CD4-positive, alpha-beta T cell treated with Interleukin-17A for 4 hours (primary cell): ENCODE results near the gene PSTPIP1.

Experiments used
- DNase-seq: peaks from one replicate; pipeline ENCODE4 v3.0.0-alpha.2; 2020; ENCODE audit warnings: mixed read lengths

Gene PSTPIP1

GRCh38 chr15:77020348-77021087, 25.6 kb downstream of the PSTPIP1 start:
- no peak for DNase-seq

DNA sequence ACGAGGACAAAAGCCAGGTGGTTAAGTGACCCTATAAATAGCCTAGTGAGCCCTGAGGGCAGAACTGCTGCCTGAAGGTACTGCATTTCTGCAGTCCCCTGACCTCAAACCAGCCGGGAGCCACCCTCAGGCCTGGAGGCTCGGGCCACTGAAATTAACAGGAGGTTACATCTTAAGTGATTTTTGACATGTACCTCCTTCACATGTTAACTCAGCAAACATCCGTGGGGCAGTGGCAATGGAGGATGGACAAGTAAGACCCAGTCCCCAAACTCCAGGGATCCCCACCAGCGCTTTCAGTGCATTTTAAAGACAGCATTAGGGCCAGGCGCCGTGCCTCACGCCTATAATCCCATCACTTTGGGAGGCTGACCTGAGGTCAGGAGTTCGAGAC, 26.2 kb downstream of the PSTPIP1 start:
- DNase-seq, result no peak

DNA sequence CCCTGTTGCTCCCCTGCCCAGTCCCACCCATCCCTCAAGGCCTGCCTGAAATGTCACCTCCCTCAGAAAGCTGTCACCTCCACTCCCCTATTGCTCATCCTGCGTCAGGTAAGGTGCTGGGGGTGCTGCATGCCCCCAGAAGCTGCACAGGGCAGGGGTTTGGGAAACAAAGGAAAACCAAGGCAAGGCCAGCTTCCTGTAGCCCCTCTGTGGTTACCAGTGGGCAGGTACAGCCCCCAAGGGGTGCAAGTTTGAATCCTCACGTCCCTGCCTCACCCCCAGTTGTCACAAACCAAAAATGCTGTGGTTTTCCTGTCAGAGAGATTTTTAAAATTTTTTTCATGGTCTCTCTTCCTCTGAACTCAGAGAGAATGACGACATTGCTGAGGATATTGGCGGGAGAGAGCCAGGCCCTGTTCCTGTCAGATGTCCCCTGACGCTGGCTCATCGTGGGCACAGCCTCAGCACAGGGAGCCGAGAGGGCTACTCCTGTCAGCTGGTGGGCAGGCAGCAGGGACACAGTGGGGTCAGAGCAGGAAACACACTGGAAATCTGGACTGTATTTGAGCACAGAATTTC, 27.0 kb downstream of the PSTPIP1 start:
- peak; percentile 59 for DNase-seq

DNA sequence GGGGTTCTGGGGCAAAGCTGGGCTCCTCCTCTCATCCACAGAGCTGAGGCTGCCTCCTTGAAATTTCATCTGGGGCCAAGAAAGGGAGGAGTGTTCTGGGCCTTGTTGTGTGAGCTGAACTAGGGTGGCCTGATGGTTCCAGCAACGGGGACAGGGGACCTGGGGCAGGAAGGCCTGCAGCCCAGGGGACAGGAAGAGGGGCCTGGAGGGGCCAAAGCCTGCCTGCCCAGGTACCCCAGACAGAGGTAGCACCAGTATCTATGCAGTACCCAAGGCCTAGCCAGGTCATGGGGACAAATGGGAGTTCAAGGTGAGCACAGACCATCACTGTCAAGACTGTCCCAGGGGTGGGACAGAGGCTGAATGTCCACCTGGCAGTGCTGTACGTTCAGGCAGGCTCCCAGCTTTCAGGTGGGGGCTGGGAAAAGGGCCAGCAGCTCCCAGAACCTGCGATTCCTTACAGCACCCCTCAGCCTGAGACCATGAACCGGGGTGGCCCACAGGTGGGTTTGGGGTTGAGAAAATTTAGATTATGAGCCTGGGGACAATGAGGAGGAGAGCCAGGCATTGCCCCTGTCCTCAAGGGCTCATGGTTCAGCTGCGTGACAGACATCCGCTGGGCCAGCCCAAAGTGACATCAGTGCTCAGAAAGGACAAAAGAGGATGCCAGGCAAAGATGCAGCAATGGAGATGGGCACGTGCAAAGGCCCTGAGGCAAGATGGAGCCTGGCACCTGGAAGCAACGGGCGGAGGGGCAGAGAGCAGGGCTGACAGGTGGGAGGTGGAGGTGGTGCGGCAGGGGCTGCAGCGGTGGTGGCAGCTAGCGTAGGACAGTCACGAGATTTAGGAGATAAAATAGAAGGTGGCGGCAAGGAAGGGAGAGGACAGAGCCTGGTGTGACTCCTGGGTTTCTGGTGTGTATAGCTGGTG, 28.0 kb downstream of the PSTPIP1 start:
- DNase-seq, result no peak

- DNase-seq, result no peak
Measured at GRCh38 chr15:77023576-77024272, 28.8 kb downstream of the PSTPIP1 start.

DNA sequence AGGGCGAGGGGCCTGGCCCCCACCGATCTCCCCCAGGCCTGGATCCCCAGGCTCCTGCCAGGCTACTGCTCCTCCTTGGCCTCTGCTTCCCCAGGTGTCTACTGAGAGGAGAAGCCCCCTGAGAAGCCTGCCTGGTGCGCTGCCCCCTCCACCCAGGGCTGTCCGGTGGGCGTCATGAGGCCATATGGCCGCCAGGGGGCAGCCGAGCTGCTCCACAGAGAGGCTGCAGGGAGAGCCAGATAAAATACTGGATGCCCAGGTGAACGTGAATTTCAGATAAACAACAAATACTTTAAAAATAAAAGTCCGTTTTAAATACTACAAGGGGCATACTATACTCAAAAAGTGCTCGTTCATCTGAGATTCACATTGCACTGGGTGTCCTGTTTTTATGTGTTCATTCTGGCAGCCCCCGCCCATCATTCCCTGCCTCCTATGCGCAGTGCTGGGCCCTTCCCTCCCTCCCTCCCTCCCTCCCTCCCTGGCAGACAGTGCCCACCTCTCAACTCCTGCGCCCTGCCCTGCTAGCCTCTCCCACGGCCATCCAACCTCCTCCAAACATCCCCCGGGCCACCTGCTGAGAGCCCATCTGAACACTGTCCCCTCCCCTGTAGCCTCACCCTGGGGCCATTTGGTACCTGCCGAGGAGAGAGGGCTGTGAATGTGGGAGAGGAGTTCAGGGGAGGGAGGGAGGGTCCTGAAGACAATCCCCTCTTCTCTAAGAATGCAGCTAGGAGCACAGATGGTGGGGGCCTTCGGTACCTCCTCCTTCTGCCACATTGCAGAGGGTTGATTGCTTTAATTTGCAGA, 29.6 kb downstream of the PSTPIP1 start:
- peak; percentile 78 for DNase-seq

DNA sequence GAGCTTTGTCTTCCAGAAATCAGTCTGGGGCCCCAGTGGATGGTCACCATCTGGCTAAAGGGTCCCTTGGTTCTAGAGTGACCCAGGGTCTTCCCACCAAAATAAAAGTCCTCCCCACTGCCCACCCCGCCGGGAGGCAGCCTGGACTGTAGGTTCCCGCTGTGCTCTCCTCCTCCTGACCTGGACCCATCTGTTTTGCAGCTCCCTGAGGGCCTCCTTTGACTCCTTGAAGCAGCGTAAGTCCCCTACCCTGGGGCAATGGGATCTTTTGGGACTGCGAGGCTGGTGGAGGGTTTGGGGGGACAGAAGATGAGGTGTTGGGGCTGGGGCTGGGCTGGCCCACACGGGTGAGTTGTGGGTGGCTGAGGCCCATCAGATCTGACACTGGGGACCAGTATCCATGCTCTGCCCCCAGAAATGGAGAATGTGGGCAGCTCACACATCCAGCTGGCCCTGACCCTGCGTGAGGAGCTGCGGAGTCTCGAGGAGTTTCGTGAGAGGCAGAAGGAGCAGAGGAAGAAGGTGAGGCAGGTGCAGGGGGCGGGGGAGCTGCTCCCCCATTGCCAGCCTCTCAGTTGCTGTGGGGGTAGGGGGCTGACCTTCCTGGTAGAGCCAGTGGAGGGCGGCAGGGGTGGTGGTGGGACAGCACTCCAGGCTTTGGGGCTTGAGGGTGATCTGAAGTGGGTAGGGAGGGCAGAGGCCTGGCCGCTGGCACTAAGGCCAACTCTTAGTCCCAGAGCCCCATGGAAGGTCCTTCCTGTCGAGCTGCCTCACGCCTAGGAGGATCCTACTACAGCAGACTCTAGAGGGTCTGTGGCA, 30.4 kb downstream of the PSTPIP1 start:
- no peak for DNase-seq

GRCh38 chr15:77025941-77026411, 31.1 kb downstream of the PSTPIP1 start:
- no peak for DNase-seq

GRCh38 chr15:77026501-77027110, 31.7 kb downstream of the PSTPIP1 start:
- peak; percentile 1 for DNase-seq

DNA sequence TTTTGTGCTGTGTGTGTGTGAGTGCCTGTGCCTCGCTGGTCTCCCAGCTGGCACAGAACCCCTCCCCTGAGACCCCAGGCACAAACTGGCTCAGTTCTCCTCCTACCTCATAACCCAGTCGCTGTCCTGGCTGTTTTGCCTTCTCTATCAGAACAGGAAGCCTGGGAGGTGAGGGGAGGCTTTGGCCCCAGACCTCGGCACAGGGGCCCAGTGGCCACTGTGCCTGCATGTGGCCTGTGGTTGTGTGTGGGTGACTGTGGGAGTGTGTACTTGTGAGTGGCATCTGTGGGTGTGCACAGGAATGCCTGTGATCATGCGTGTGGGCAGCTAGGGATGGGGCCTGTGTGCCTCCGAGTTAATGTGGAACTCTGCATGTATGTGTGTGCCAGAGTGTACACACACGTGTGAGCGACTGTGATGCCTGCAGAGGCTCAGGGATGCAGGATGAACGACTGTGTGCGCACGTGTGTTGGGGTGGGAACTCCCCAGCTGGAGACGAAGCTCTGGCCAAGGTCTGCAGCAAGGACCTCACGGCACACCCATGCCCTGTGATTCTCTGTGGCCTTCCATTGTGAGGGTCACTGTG, 32.3 kb downstream of the PSTPIP1 start:
- peak; percentile 0 for DNase-seq

GRCh38 chr15:77027697-77028450, 32.9 kb downstream of the PSTPIP1 start:
- peak; percentile 1 for DNase-seq

GRCh38 chr15:77028451-77029165, 33.7 kb downstream of the PSTPIP1 start:
- DNase-seq, result no peak

DNA sequence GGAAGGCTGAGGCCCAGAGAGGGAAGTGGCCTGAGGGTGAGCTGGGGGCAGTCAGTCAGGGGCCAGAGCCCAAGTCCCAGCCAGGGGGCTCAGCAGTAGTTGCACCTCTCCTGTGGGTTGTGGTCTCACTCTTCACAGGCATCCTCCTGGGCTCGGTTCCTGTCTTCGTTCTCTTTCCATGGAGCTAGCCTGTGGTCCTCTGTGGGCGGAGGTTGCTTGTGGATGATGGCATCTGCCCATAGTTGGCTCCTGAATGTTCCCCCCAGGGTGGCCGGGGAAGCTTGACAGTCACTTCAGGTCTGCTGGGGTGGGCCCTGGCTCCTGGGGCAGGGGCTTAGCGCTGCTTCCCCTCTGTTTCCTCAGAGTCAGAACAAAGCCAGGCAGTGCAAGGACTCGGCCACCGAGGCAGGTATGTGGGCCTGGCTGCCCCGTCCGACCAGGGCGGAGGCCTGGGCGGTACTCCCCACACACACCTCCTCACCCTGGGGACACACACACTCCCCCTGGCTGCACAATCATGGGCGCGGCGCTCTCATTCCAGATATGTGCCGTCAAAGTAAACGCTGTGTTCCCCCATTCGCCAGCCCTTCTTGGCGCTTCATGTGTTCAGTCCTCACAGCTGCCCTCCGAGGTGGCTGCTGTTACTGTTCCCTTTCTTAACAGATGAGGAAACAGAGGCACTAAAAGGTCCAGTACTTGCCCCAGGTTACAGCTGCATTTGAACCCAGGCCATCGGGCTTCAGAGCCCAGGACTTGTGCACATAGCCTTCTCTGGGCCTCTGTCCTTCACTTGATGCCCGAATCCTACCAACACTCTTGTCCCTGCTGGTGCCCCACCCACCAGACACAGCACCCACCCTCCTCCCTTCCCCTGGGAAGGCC, 34.5 kb downstream of the PSTPIP1 start:
- DNase-seq, result peak; percentile 2

DNA sequence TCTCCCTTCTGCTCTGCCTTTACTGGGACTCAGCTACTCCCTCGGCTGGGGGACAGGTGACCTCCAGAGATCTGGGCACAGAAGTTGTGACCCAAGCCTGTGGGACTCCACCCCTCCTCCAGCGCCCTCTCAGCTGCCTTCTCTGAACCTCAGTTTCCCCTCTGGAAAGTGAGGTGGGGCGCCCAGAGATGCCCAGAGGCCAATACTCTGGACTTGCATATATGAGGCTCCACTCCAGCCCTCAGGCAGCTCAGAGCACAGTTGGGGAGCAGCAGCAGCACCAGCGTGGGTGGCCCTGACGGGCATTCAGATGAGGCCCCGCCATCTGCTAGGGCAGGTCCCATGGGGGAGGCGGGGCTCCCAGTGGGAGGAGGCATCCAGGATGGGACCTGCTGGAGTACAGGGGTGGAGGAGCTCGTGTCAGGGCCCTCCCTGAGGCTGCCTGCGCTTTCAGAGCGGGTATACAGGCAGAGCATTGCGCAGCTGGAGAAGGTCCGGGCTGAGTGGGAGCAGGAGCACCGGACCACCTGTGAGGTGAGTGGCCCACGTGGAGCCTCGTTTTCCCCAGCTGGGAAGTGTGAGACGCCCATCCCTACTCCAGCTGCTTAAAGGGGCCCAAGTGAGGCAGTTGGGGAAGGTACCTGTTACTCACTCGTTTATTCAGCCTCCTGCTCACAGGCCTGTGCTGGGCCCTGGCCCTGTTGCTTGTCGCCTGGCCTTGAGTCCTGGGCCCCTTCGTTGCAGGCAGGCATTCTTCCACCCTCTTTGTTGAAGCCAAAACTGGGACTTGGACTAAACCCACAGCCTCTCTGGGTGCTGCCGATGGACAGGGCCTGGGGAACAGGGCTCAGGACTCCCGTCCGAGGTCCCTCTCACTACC, 35.4 kb downstream of the PSTPIP1 start:
- peak; percentile 3 for DNase-seq

DNA sequence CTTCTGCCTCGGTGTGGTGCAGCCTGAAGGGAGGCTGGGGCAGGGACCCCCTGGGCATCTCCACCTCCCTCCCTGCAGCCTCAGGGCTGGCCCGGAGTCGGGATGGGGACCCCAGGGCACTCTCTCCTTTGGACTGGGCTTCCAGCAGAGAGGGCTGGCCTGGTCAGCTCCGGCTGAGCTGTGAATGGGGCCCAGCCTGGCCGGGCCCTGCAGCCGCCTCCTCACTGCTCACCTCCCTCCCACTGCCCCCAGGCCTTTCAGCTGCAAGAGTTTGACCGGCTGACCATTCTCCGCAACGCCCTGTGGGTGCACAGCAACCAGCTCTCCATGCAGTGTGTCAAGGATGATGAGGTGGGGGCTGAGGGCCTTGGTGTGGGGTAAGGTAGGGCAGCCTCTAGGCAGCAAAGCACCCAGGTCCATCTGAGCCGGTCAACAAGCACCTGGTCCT, 36.0 kb downstream of the PSTPIP1 start:
- no peak for DNase-seq

GRCh38 chr15:77031376-77032050, 36.6 kb downstream of the PSTPIP1 start:
- peak; percentile 40 for DNase-seq
